Suprapubic skin (tissue), 4 donors: ENCODE results near the gene ADH6. TPM values are rescaled to one million over a fixed set of nuclear protein-coding genes. Genes with fewer than 3 reads are reported as not detected.
"Not testable (repeated sequence)": the region's sequence is repeated elsewhere in the genome, so short reads cannot be mapped to it uniquely, and the experiment has no call there.

Source experiments
- DNase-seq, 2 donors: peaks; one replicate each; pipeline ENCODE4 v3.0.0-alpha.2; 2019; ENCODE audit warnings: low spot score in 2 of 2
- H3K27ac ChIP-seq: fragments of 200-600 bp; sonication (generic); one replicate; pipeline ENCODE4 v1.5.1; 2019
- H3K27me3 ChIP-seq: fragments of 200-600 bp; sonication (generic); one replicate; pipeline ENCODE4 v1.5.1; 2019
- H3K36me3 ChIP-seq: fragments of 200-600 bp; sonication (generic); one replicate; pipeline ENCODE4 v1.5.1; 2019
- H3K4me1 ChIP-seq: fragments of 200-600 bp; sonication (generic); one replicate; pipeline ENCODE4 v1.5.1; 2019
- H3K4me3 ChIP-seq: fragments of 200-600 bp; sonication (generic); one replicate; pipeline ENCODE4 v1.5.1; 2019; ENCODE audit warnings: mild to moderate bottlenecking
- H3K9me3 ChIP-seq: fragments of 200-600 bp; sonication (generic); one replicate; pipeline ENCODE4 v1.5.1; 2019
- EP300 ChIP-seq: sonication (generic); formaldehyde crosslinking; IDR thresholded peaks from one replicate; pipeline ENCODE4 v1.6.1; 2017; ENCODE audit warnings: antibody characterized with exemption
- POLR2A ChIP-seq, 2 donors: fragments of 450-650 bp; IDR thresholded peaks; one replicate each; pipeline ENCODE4 v1.6.1; 2017; ENCODE audit warnings: antibody characterized with exemption in 2 of 2, mild to moderate bottlenecking in 2 of 2, moderate library complexity in 2 of 2
- POLR2AphosphoS5 ChIP-seq, 3 donors: sonication (generic); formaldehyde crosslinking; IDR thresholded peaks; one replicate each; pipeline ENCODE4 v1.6.1; 2017; ENCODE audit warnings: antibody characterized with exemption in 3 of 3
- WGBS: methylation state at CpG from one replicate; pipeline ENCODE4 v1.1.5; 2018; 5-methylcytosine and 5-hydroxymethylcytosine counted together
- total RNA-seq, 4 donors: library from RNA; depleted of rRNA; stranded (reverse); fragments of >200 nt; gene quantifications; one replicate each; pipeline ENCODE4 v1.1.0, GENCODE V29; 2016
- TF ChIP-seq, protein P1 (sequence below), 2 donors: fragments of 200-600 bp in 1 of 2; fragments of 450-650 bp in 1 of 2; sonication (generic) in 1 of 2; IDR thresholded peaks; one replicate each; pipeline ENCODE4 v1.5.1; 2016 to 2019; ENCODE audit warnings: antibody characterized with exemption in 2 of 2, mild to moderate bottlenecking in 1 of 2, moderate library complexity in 1 of 2

The ADH6 gene
- total RNA-seq, 4 donors from 2014 or later, result 2.5 to 18.8 (median 12.1) TPM

DNA sequence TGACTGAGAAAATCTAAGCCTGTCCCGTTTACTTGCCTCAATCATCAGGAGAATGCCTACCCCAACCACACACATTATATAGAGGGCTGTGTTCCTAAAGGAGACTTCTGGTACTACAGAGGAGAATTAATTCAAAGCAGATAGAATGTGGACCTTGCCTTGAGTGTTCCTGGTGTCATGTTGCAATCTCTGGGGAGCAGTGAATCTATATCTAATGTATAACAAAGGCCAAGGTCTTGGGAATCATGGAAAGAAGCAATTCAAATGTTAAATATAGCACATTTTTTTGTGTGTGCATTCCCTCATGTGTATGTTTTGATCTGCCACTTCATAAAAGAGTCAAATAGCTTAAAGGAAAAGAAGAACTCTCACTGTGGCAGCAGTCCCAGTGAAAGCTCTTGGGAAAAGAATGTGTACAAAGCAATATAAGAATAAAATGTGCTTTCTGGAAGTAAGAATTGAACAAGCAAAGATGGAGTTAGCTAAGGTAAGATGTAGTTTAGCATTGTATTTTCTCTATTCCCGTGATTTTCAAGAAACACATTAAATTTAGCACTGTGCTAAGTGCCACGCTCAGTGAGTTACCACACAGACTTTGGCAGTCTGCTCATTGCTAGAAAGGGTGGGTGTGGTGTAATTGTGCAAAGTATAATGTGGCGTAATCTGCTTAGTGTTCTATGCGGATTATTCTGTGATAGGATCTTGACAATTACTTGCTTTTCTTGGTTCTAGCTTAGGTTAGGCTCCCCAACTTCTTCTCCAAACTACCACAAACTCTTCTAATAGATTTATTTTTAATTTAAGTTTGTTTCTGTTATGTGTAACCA is 13.7 kb downstream of the ADH6 start:
- Histone ChIP-seq H3K4me1 (peaks cover 33% of the 10 kb centered on the region), H3K36me3 (no peaks in the 10 kb centered on the region), H3K9me3 (no peaks in the 10 kb centered on the region), H3K27ac (peak overlapping the region; percentile 15), H3K27me3 (no peaks in the 10 kb centered on the region), H3K4me3 (no peak overlapping the region)
- no peak for TF ChIP-seq POLR2A (IDR thresholded peaks at IDR 0.05)
- TF ChIP-seq POLR2AphosphoS5 (IDR thresholded peaks at IDR 0.05), result peak in 2 of 3 donors; percentile 48 to 60
- 36% methylated on average over 5 of the region's 5 CpGs for WGBS
- DNase-seq, result no peak

DNA sequence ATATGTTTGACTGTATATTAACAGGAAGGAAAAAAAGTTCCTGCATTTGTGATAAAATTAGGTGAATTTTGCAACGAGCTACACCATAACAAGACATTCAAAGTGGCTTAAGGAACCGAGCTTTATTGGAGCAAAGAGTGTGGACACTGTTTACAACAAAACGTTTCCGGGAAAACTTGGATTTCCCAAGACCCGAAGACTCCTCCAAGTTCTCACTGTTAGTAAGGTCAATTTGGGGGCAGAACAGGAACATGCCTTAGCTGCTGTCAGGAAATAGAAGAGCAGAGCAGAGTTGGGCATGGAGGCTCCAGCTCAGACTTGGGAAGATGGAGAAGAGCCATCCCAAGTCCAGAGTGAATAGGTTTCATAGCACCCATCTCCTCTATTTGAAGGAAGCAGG is 16.5 kb downstream of the ADH6 start:
- WGBS, result 41% methylated on average over 5 of the region's 5 CpGs
- TF ChIP-seq POLR2A (IDR thresholded peaks at IDR 0.05) (no peak), POLR2AphosphoS5 (IDR thresholded peaks at IDR 0.05) (peak in 2 of 3 donors; percentile 36 to 55)
- Histone ChIP-seq H3K4me1 (peaks cover 33% of the 10 kb centered on the region), H3K36me3 (no peaks in the 10 kb centered on the region), H3K27ac (peak overlapping the region; percentile 69), H3K9me3 (no peaks in the 10 kb centered on the region), H3K27me3 (no peaks in the 10 kb centered on the region), H3K4me3 (no peak overlapping the region)
- DNase-seq, result no peak

DNA sequence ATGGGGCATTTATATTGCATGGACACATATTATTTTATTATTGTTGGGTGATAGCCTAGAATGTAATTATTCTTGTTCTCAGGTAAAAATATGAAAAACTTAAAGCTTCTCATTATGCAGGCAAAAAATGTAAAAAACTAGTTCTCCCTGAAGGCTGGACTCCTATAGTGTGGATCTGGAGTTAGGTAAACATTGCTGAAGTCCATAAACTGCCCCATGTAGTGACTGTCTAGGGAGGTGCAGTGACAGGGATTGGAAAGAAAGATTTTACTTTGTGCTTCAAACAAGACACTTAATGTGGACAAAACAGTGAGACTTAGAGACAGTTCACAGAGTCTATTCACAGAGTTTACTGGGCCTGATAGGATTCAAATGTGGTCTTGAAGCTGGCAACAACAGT is 17.0 kb downstream of the ADH6 start:
- H3K27ac ChIP-seq, result peak overlapping the region; percentile 69
- DNase-seq, result no peak
- no peaks in the 10 kb centered on the region for H3K36me3 ChIP-seq
- no peaks in the 10 kb centered on the region for H3K27me3 ChIP-seq
- no peaks in the 10 kb centered on the region for H3K9me3 ChIP-seq
- TF ChIP-seq EP300, result no peak
- TF ChIP-seq, protein P1, sequence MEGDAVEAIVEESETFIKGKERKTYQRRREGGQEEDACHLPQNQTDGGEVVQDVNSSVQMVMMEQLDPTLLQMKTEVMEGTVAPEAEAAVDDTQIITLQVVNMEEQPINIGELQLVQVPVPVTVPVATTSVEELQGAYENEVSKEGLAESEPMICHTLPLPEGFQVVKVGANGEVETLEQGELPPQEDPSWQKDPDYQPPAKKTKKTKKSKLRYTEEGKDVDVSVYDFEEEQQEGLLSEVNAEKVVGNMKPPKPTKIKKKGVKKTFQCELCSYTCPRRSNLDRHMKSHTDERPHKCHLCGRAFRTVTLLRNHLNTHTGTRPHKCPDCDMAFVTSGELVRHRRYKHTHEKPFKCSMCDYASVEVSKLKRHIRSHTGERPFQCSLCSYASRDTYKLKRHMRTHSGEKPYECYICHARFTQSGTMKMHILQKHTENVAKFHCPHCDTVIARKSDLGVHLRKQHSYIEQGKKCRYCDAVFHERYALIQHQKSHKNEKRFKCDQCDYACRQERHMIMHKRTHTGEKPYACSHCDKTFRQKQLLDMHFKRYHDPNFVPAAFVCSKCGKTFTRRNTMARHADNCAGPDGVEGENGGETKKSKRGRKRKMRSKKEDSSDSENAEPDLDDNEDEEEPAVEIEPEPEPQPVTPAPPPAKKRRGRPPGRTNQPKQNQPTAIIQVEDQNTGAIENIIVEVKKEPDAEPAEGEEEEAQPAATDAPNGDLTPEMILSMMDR (IDR thresholded peaks at IDR 0.05), result no peak
- no peak for TF ChIP-seq POLR2AphosphoS5 (IDR thresholded peaks at IDR 0.05)
- no peak for TF ChIP-seq POLR2A (IDR thresholded peaks at IDR 0.05)
- no peak overlapping the region for H3K4me3 ChIP-seq
- H3K4me1 ChIP-seq, result peaks cover 33% of the 10 kb centered on the region

DNA sequence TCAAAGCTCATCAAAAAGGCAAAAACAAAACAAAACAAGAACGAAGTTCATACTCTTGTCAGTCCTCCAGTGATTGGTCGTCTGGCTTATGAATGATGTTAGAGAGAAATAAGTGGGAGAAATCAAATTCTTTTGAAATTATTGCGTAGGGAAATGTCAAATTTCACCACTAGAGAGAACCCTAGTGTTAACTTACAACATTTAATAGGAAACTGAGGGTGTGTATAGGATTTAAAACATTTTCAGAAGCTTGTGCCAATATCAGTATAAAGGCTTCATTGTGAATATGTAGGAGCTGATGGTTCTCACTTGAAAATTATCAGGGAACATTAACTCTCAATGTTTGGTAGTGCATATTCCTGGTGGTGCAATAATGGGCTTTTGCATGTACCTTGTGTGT is 17.4 kb downstream of the ADH6 start:
- TF ChIP-seq, protein P1 (IDR thresholded peaks at IDR 0.05), result peak in 1 of 2 donors; percentile 14
- no peak for TF ChIP-seq EP300
- no peaks in the 10 kb centered on the region for H3K27me3 ChIP-seq
- no peaks in the 10 kb centered on the region for H3K9me3 ChIP-seq
- no peak overlapping the region for H3K4me3 ChIP-seq
- no peaks in the 10 kb centered on the region for H3K36me3 ChIP-seq
- 25% methylated on average over 3 of the region's 3 CpGs for WGBS
- H3K27ac ChIP-seq, result peak overlapping the region; percentile 69
- DNase-seq, result no peak
- H3K4me1 ChIP-seq, result peaks cover 33% of the 10 kb centered on the region

DNA sequence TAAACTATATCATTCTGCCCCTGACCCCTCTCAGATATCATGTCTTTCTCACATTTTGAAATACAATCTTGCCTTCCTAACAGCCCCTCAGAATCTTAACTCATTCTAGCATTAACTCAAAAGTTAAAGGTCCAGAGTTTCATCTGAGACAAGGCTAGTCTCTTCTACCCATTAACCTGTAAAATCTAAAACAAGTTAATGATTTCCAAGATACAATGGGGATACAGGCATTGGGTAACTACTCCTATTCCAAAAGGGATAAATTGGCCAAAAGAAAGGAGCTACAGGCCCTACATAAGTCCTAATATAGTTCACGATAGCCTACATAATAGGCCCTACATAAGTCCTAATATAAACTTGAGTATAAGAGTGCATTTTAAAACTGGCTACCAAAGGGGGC is 18.9 kb downstream of the ADH6 start:
- no peak overlapping the region for H3K27ac ChIP-seq
- no peaks in the 10 kb centered on the region for H3K27me3 ChIP-seq
- no peaks in the 10 kb centered on the region for H3K9me3 ChIP-seq
- no peak for TF ChIP-seq POLR2AphosphoS5 (IDR thresholded peaks at IDR 0.05)
- no peak for TF ChIP-seq POLR2A (IDR thresholded peaks at IDR 0.05)
- TF ChIP-seq, protein P1 (IDR thresholded peaks at IDR 0.05), result no peak
- no peak for TF ChIP-seq EP300
- peaks cover 26% of the 10 kb centered on the region for H3K4me1 ChIP-seq
- 95% methylated on average over 1 of the region's 1 CpG for WGBS
- H3K4me3 ChIP-seq, result no peak overlapping the region
- no peak for DNase-seq
- no peaks in the 10 kb centered on the region for H3K36me3 ChIP-seq

DNA sequence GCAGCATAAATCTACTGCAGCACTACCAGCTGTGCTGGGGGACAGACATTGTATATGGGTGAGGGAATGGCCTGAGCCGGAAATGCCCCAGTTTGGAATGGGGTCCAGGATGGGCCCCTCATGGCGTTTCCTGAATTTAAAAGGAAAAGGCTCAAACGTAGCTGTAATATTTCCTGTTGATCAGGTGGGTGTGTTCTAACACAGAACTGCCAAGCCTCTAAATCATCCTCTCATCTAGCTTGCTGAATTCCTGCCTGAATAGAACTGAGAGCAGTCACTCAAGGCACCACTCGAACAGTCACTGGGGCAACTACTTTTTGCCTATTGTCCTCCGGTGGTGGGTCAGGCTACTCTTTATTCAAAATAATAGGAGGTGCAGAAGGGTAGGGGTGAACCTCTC is 28.7 kb downstream of the ADH6 start:
- WGBS, result 34% methylated on average over 5 of the region's 5 CpGs
- H3K4me3 ChIP-seq, result no peak overlapping the region
- no peak for DNase-seq

DNA sequence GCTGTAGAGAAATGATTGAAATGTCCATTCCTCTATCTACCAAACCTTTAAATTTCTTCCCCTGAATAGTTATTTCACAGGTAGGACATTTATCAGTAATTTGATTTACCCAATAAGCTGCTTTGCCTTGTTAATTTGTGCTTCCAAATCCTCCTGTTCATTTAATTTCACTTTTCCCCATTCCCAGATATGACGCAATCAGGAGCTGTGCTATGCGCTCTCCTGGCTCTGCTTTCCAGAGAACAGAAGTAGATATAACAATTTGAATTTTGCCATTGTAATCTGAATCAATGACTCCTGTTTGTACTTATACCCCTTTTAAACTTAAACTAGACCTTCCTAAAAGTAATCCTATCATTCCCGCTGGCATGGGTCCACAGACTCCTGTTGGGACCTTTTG is 29.1 kb downstream of the ADH6 start:
- not testable (repeated sequence) for H3K9me3 ChIP-seq, H3K36me3 ChIP-seq, H3K27ac ChIP-seq, DNase-seq, H3K27me3 ChIP-seq, H3K4me1 ChIP-seq, H3K4me3 ChIP-seq
- WGBS, result 43% methylated on average over 3 of the region's 3 CpGs

More for the DNA sequence above, 28.7 kb downstream of the ADH6 start:
- H3K36me3 ChIP-seq, result no peaks in the 10 kb centered on the region
- no peaks in the 10 kb centered on the region for H3K9me3 ChIP-seq
- TF ChIP-seq EP300 (no peak), POLR2A (IDR thresholded peaks at IDR 0.05) (no peak), POLR2AphosphoS5 (IDR thresholded peaks at IDR 0.05) (no peak)
- TF ChIP-seq, protein P1 (IDR thresholded peaks at IDR 0.05), result no peak
- H3K27ac ChIP-seq, result no peak overlapping the region
- peaks cover 10% of the 10 kb centered on the region for H3K4me1 ChIP-seq
- H3K27me3 ChIP-seq, result no peaks in the 10 kb centered on the region
